GM23338 (cell line): ENCODE measurements around the gene TMPRSS6. TPM values are rescaled to one million over a fixed set of nuclear protein-coding genes. Genes with fewer than 3 reads are reported as not detected.

ENCODE experiments used
- ATAC-seq: fragments of 200-7000 bp; cut with Tn5 transposase; 3 replicates; pipeline ENCODE4 v1.9.1; 2020
- DNase-seq: peaks from one replicate; pipeline ENCODE4 v3.0.0-alpha.2; 2015; ENCODE audit warnings: low spot score
- H2AFZ ChIP-seq: fragments of 200-600 bp; sonication (generic); 2 replicates; pipeline ENCODE4 v1.8.0; 2016; ENCODE audit warnings: antibody characterized with exemption, mild to moderate bottlenecking, moderate library complexity
- H3F3A ChIP-seq: fragments of 200-600 bp; sonication (generic); replicated peaks from 2 replicates; pipeline ENCODE4 v1.8.0; 2017; ENCODE audit warnings: antibody characterized with exemption, mixed run types, low read depth
- H3K27ac ChIP-seq: fragments of 200-600 bp; sonication (generic); 2 replicates; pipeline ENCODE4 v1.6.1; 2016; ENCODE audit warnings: low read depth
- H3K27me3 ChIP-seq: fragments of 200-600 bp; sonication (generic); 2 replicates; pipeline ENCODE4 v1.8.0; 2016; ENCODE audit warnings: mild to moderate bottlenecking, mixed run types, moderate library complexity; ENCODE audit not compliant: insufficient read depth
- H3K36me3 ChIP-seq: fragments of 200-600 bp; sonication (generic); 2 replicates; pipeline ENCODE4 v1.8.0; 2016; ENCODE audit warnings: mild to moderate bottlenecking; ENCODE audit not compliant: insufficient read depth
- H3K4me1 ChIP-seq: fragments of 200-600 bp; sonication (generic); 2 replicates; pipeline ENCODE4 v1.8.0; 2016; ENCODE audit warnings: mild to moderate bottlenecking, moderate library complexity; ENCODE audit not compliant: insufficient read depth
- H3K4me2 ChIP-seq: fragments of 200-600 bp; sonication (generic); 2 replicates; pipeline ENCODE4 v1.7.1; 2017; ENCODE audit warnings: mixed run types
- H3K4me3 ChIP-seq: fragments of 200-600 bp; sonication (generic); 2 replicates; pipeline ENCODE4 v1.6.1; 2016; ENCODE audit warnings: mixed run types
- H3K79me2 ChIP-seq: fragments of 200-600 bp; sonication (generic); replicated peaks from 2 replicates; pipeline ENCODE4 v1.8.0; 2017; ENCODE audit warnings: mild to moderate bottlenecking; ENCODE audit not compliant: insufficient read depth
- H3K9me2 ChIP-seq: fragments of 200-600 bp; sonication (generic); 2 replicates; pipeline ENCODE4 v1.8.0; 2017; ENCODE audit not compliant: insufficient read depth
- H4K20me1 ChIP-seq: fragments of 200-600 bp; sonication (generic); replicated peaks from 2 replicates; pipeline ENCODE4 v1.8.0; 2017; ENCODE audit warnings: mild to moderate bottlenecking; ENCODE audit not compliant: insufficient read depth
- H3K27ac Mint-ChIP-seq: 2 replicates; pipeline ENCODE4 v1.8.0; 2020; ENCODE audit warnings: inconsistent platforms, mild to moderate bottlenecking, moderate library complexity, mixed read lengths
- H3K27me3 Mint-ChIP-seq: 3 replicates; pipeline ENCODE4 v1.8.0; 2022; ENCODE audit warnings: low read depth, mild to moderate bottlenecking, moderate library complexity, mixed read lengths, inconsistent platforms; ENCODE audit not compliant: insufficient read depth, poor library complexity
- H3K36me3 Mint-ChIP-seq: 3 replicates; pipeline ENCODE4 v1.8.0; 2021; ENCODE audit warnings: low read depth, mild to moderate bottlenecking, inconsistent platforms, moderate library complexity, mixed read lengths
- H3K4me1 Mint-ChIP-seq: 3 replicates; pipeline ENCODE4 v1.8.0; 2020; ENCODE audit warnings: mild to moderate bottlenecking, inconsistent platforms, mixed read lengths
- H3K4me3 Mint-ChIP-seq: 3 replicates; pipeline ENCODE4 v1.8.0; 2021; ENCODE audit warnings: moderate library complexity, mild to moderate bottlenecking, inconsistent platforms, mixed read lengths
- H3K9me3 Mint-ChIP-seq: 3 replicates; pipeline ENCODE4 v1.8.0; 2020; ENCODE audit warnings: moderate library complexity, mild to moderate bottlenecking, inconsistent platforms, mixed read lengths
- CREB1 ChIP-seq: fragments of 250-450 bp; sonication (Bioruptor Pico); IDR thresholded peaks from 2 replicates; pipeline ENCODE4 v1.5.0; 2020; ENCODE audit warnings: low read depth, mild to moderate bottlenecking, moderate library complexity
- CTCF ChIP-seq, 2 experiments: fragments of 200-600 bp in 1 of 2; sonication (generic) in 1 of 2; conservative IDR thresholded peaks; 2 replicates each; pipeline versions ENCODE4 v1.5.1 to v1.6.1; 2016 to 2017; ENCODE audit warnings: antibody characterized with exemption in 2 of 2, low read depth in 2 of 2, mild to moderate bottlenecking in 2 of 2, moderate library complexity in 1 of 2
- ETS1 ChIP-seq: IDR thresholded peaks from 2 replicates; pipeline ENCODE4 v1.6.1; 2016; ENCODE audit warnings: antibody characterized with exemption
- EZH2 ChIP-seq: fragments of 200-600 bp; sonication (generic); IDR thresholded peaks from one replicate; pipeline ENCODE4 v1.8.0; 2017; ENCODE audit warnings: antibody characterized with exemption, mild to moderate bottlenecking, low read depth; ENCODE audit not compliant: unreplicated experiment
- EZH2phosphoT487 ChIP-seq: fragments of 200-600 bp; sonication (generic); IDR thresholded peaks from one replicate; pipeline ENCODE4 v1.8.1; 2018; ENCODE audit warnings: antibody characterized with exemption; ENCODE audit not compliant: unreplicated experiment
- JUNB ChIP-seq: IDR thresholded peaks from one replicate; pipeline ENCODE4 v1.6.1; 2016; ENCODE audit warnings: antibody characterized with exemption; ENCODE audit not compliant: unreplicated experiment
- NANOG ChIP-seq: IDR thresholded peaks from 2 replicates; pipeline ENCODE4 v1.6.1; 2016; ENCODE audit warnings: antibody characterized with exemption, borderline replicate concordance
- POLR2AphosphoS5 ChIP-seq: IDR thresholded peaks from 2 replicates; pipeline ENCODE4 v1.6.1; 2016; ENCODE audit warnings: antibody characterized with exemption, low read depth
- REST ChIP-seq: IDR thresholded peaks from one replicate; pipeline ENCODE4 v1.6.1; 2018; ENCODE audit warnings: antibody characterized with exemption; ENCODE audit not compliant: unreplicated experiment
- STAT1 ChIP-seq: IDR thresholded peaks from one replicate; pipeline ENCODE4 v1.6.1; 2016; ENCODE audit warnings: antibody characterized with exemption; ENCODE audit not compliant: unreplicated experiment
- ZNF331 ChIP-seq: fragments of 250-450 bp; sonication (Bioruptor Pico); IDR thresholded peaks from 2 replicates; pipeline ENCODE4 v1.5.0; 2020; ENCODE audit warnings: low read depth, mild to moderate bottlenecking, moderate library complexity
- polyA plus RNA-seq: library from polyadenylated mRNA; unstranded; fragments of >200 nt; fragmentation: Nextera tagmentation; extraction: Ambion mirVana; gene quantifications from 2 replicates; pipeline ENCODE4 v1.2.1, GENCODE V29; 2016
- total RNA-seq: library from RNA; depleted of rRNA; stranded (reverse); fragments of >200 nt; shearing (Covaris generic); gene quantifications from 2 replicates; pipeline ENCODE4 v1.2.3, GENCODE V29; 2014

TMPRSS6 gene
- total and polyA plus RNA-seq, 2 experiments from 2014 or later: 0.13 TPM; not detected in 1

DNA sequence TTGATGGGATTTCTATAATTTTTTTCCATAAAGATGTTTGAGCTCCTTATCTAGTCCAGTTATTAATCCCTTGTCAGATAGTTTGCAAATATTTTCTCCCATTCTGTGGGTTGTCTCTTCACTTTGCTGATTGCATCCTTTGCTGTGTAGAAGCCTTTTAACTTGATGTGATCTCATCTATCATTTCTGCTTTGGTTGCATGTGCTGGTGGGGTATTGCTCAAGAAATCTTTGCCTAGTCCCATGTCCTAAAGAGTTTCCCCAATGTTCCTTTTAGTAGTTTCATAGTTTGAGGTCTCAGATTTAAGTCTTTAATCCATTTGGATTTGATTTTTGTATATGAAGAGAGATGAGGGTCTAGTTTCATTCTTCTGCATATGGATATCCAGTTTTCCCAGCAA lies 41.9 kb upstream of the TMPRSS6 start (continued):
- no peak for TF ChIP-seq CTCF (conservative IDR thresholded peaks at IDR 0.05; ENCODE audit: low read depth in 2 of 2)

DNA sequence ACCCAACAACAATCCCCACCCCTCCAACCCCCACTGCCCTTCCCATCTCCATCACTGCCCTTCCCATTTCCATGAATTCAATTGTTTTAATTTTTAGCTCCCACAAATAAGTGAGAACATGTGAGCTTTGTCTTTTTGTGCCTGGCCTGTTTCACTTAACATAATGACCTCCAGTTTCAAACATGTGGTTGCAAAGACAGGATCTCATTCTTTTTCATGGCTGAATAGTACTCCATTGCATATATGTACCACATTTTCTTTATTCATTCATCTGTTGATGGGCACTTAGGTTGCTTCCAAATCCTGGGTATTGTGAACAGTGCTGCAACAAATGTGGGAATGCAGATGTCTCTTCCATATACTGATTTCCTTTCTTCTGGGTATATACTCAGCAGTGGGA lies 41.2 kb upstream of the TMPRSS6 start:
- peaks cover 9% of the 10 kb centered on the region for H3K27me3 Mint-ChIP-seq
- H3K27ac ChIP-seq: no peak overlapping the region
- H3K4me3 ChIP-seq: no peak overlapping the region
- H3K27ac Mint-ChIP-seq: no peak overlapping the region
- no peaks in the 10 kb centered on the region for H3F3A ChIP-seq
- no peak for DNase-seq
- peaks cover 7% of the 10 kb centered on the region for H3K9me3 Mint-ChIP-seq
- no peaks in the 10 kb centered on the region for H3K79me2 ChIP-seq
- no peaks in the 10 kb centered on the region for H3K9me2 ChIP-seq
- H4K20me1 ChIP-seq: no peaks in the 10 kb centered on the region
- no peak overlapping the region for H3K4me3 Mint-ChIP-seq
- no peak overlapping the region for H2AFZ ChIP-seq
- no peaks in the 10 kb centered on the region for H3K27me3 ChIP-seq
- no peak overlapping the region for H3K4me2 ChIP-seq
- no peaks in the 10 kb centered on the region for H3K36me3 ChIP-seq
- peaks cover 16% of the 10 kb centered on the region for H3K4me1 Mint-ChIP-seq
- no peaks in the 10 kb centered on the region for H3K4me1 ChIP-seq
- no peaks in the 10 kb centered on the region for H3K36me3 Mint-ChIP-seq
- no peak for ATAC-seq
- TF ChIP-seq REST (no peak), NANOG (no peak), ETS1 (no peak), ZNF331 (no peak), EZH2 (no peak), JUNB (no peak), POLR2AphosphoS5 (no peak), STAT1 (no peak), EZH2phosphoT487 (no peak), CREB1 (CRISPR knock-in tag) (no peak), CTCF (conservative IDR thresholded peaks at IDR 0.05; ENCODE audit: low read depth in 2 of 2) (no peak)
